Caco-2 (cell line): Measurements from ENCODE around the gene CRELD2. TPM values are rescaled to one million over a fixed set of nuclear protein-coding genes. Genes with fewer than 3 reads are reported as not detected.

Experiments
- BruUV-seq: library from RNA; stranded (reverse); fragments of 400-500 nt; replicated peaks from 2 replicates; lab custom pipeline; 2021; lab: Mats Ljungman, UMichigan
- CTCF ChIA-PET: fragments of 300-600 bp; sonication (Branson Sonifier 250); formaldehyde crosslinking; loops from one replicate; lab custom pipeline; 2022; ENCODE audit warnings: antibody characterized with exemption; lab: Charles Lee
- POLR2A ChIA-PET: fragments of 300-600 bp; sonication (Branson Sonifier 250); formaldehyde crosslinking; loops from one replicate; lab custom pipeline; 2022; ENCODE audit warnings: antibody characterized with exemption; lab: Charles Lee
- DNase-seq, 2 experiments: peaks; one replicate each; pipeline versions ENCODE4 v3.0.0 to v3.0.0-alpha.2; 2020 to 2022
- H3K27me3 ChIP-seq: replicated peaks from 2 replicates; pipeline ENCODE4 v1.6.0; 2011; ENCODE audit warnings: low read length; ENCODE audit not compliant: control insufficient read depth, insufficient read depth
- H3K36me3 ChIP-seq: 2 replicates; pipeline ENCODE4 v1.5.1; 2011; ENCODE audit warnings: low read length; ENCODE audit not compliant: control insufficient read depth, insufficient read depth
- H3K4me1 ChIP-seq: fragments of 250-450 bp; sonication (Bioruptor Pico); 2 replicates; pipeline ENCODE4 v1.5.1; 2020; ENCODE audit warnings: mild to moderate bottlenecking
- H3K4me3 ChIP-seq: 2 replicates; pipeline ENCODE4 v1.5.1; 2011; ENCODE audit warnings: low read depth, mild to moderate bottlenecking, control low read depth, low read length
- H3K9me3 ChIP-seq: fragments of 250-450 bp; sonication (Bioruptor Pico); 2 replicates; pipeline ENCODE4 v1.5.1; 2020; ENCODE audit warnings: mild to moderate bottlenecking, moderate library complexity
- H3K27ac Mint-ChIP-seq: one replicate; pipeline ENCODE4 v1.8.0; 2022; ENCODE audit warnings: mixed read lengths; ENCODE audit not compliant: unreplicated experiment
- H3K27me3 Mint-ChIP-seq: one replicate; pipeline ENCODE4 v1.8.0; 2022; ENCODE audit warnings: mixed read lengths; ENCODE audit not compliant: insufficient read depth, unreplicated experiment
- H3K36me3 Mint-ChIP-seq: one replicate; pipeline ENCODE4 v1.8.0; 2022; ENCODE audit warnings: mild to moderate bottlenecking, mixed read lengths; ENCODE audit not compliant: insufficient read depth, unreplicated experiment
- H3K4me1 Mint-ChIP-seq: one replicate; pipeline ENCODE4 v1.8.0; 2022; ENCODE audit warnings: low read depth, mixed read lengths; ENCODE audit not compliant: unreplicated experiment
- H3K4me3 Mint-ChIP-seq: one replicate; pipeline ENCODE4 v1.8.0; 2022; ENCODE audit warnings: mild to moderate bottlenecking, moderate library complexity, mixed read lengths; ENCODE audit not compliant: unreplicated experiment
- H3K9me3 Mint-ChIP-seq: one replicate; pipeline ENCODE4 v1.8.0; 2022; ENCODE audit warnings: mixed read lengths; ENCODE audit not compliant: unreplicated experiment
- intact Hi-C: fragments of 100-400 bp; cut with micrococcal nuclease; formaldehyde crosslinking; loops from one replicate; pipeline ENCODE4 v1.10.0; 2022; ENCODE audit not compliant: unreplicated experiment
- total RNA-seq: library from RNA; stranded (reverse); gene quantifications from 2 replicates; pipeline ENCODE4 v1.2.3, GENCODE V29; 2022
- TF ChIP-seq, protein P1 (sequence below), 2 experiments: fragments of 200-600 bp in 1 of 2; IDR thresholded peaks; 1 replicate in 1 of 2; 2 replicates in 1 of 2; pipeline versions ENCODE4 v1.5.1 to v1.8.0; 2011 to 2022; ENCODE audit warnings: antibody characterized with exemption in 1 of 2, control low read depth in 1 of 2, inconsistent platforms in 1 of 2, low read depth in 1 of 2, low read length in 1 of 2, mild to moderate bottlenecking in 1 of 2, moderate library complexity in 1 of 2; ENCODE audit not compliant: insufficient read depth in 1 of 2, severe bottlenecking in 1 of 2, unreplicated experiment in 1 of 2

CRELD2 gene
- total RNA-seq, 1 experiment from 2014 or later, result 43.3 TPM

DNA sequence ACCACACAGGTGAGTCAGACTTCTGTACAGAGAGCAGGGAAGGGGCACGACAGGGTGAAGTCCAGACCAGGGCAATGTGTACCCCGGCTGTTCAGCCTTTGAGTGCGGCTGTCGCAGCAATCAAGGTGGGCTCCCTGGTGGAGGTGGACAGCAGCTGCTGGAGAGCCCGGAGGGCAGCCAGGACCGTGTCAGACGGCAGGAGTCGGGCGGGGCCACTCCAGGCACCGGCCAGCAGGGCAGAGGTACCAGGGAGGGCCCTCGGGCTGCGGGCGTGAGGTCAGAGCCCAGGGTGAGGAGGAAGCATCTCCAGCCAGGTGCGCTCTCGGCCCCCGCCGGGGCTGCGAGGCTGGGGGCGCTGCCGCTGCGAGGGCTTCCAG is 41.3 kb downstream of the CRELD2 start:
- Histone ChIP-seq H3K36me3 (peaks cover 4% of the 10 kb centered on the region), H3K4me3 (peak overlapping the region; percentile 80), H3K4me1 (peaks cover 41% of the 10 kb centered on the region), H3K27me3 (no peaks in the 10 kb centered on the region), H3K9me3 (no peaks in the 10 kb centered on the region)
- no peaks in the 10 kb centered on the region for H3K27me3 Mint-ChIP-seq
- CTCF ChIA-PET, result interaction anchor here (0.8 to 1.5 kb wide), 2 partner anchors 29 to 71 kb away, joined by 3 to 4 read pairs; no protein-coding TSS in a partner anchor
- POLR2A ChIA-PET, result interaction anchor here (1.0 to 3.3 kb wide), 2 partner anchors 8 to 29 kb away, joined by 3 to 25 read pairs; no protein-coding TSS in a partner anchor
- intact Hi-C loops, result no loop called here
- peaks cover 7% of the 10 kb centered on the region for H3K4me1 Mint-ChIP-seq
- no peaks in the 10 kb centered on the region for H3K9me3 Mint-ChIP-seq
- TF ChIP-seq, protein P1, sequence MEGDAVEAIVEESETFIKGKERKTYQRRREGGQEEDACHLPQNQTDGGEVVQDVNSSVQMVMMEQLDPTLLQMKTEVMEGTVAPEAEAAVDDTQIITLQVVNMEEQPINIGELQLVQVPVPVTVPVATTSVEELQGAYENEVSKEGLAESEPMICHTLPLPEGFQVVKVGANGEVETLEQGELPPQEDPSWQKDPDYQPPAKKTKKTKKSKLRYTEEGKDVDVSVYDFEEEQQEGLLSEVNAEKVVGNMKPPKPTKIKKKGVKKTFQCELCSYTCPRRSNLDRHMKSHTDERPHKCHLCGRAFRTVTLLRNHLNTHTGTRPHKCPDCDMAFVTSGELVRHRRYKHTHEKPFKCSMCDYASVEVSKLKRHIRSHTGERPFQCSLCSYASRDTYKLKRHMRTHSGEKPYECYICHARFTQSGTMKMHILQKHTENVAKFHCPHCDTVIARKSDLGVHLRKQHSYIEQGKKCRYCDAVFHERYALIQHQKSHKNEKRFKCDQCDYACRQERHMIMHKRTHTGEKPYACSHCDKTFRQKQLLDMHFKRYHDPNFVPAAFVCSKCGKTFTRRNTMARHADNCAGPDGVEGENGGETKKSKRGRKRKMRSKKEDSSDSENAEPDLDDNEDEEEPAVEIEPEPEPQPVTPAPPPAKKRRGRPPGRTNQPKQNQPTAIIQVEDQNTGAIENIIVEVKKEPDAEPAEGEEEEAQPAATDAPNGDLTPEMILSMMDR (IDR thresholded peaks at IDR 0.05; ENCODE audit: insufficient read depth in 1 of 2, low read depth in 1 of 2, low read length in 1 of 2, severe bottlenecking in 1 of 2, unreplicated experiment in 1 of 2), result no peak
- peak in 1 of 2 experiments; percentile 68 for DNase-seq
- peak overlapping the region; percentile 82 for H3K4me3 Mint-ChIP-seq
- H3K27ac Mint-ChIP-seq, result peak overlapping the region; percentile 92
- TSS peak; percentile 92 for BruUV-seq
- H3K36me3 Mint-ChIP-seq, result peaks cover 46% of the 10 kb centered on the region

DNA sequence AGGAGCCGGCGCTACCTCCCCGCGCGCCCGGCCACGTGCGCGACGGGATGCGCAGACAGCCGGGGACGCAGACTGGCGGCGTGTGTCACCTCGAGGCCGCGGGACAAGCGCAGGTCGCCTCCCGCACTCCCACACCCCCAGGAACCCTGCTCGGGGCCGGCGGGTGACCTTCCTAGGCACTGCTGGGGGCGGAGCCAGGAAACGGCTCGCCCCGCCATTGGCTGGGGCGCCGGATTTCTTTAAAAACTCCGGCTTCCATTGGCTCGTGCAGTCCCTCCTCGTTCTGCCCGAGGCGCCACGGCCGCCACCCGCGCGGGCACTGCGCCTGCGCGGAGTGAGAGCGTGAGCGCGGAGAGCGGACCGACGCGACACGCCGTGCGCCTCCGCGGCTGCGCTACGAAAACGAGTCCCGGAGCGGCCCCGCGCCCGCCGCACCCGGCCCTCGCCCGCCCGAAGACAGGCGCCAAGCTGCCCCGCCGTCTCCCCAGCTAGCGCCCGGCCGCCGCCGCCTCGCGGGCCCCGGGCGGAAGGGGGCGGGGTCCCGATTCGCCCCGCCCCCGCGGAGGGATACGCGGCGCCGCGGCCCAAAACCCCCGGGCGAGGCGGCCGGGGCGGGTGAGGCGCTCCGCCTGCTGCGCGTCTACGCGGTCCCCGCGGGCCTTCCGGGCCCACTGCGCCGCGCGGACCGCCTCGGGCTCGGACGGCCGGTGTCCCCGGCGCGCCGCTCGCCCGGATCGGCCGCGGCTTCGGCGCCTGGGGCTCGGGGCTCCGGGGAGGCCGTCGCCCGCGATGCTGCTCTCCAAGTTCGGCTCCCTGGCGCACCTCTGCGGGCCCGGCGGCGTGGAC is 41.9 kb downstream of the CRELD2 start, which contains the start of gene PIM3:
Gene PIM3 (plus strand): TSS at position 614 of the 846 bp plus-strand sequence. CDS start 176 bp downstream, at position 790.
- Histone ChIP-seq H3K4me1 (peaks cover 46% of the 10 kb centered on the region), H3K9me3 (no peaks in the 10 kb centered on the region), H3K27me3 (no peaks in the 10 kb centered on the region), H3K4me3 (peak within 1 kb of the TSS; percentile 80), H3K36me3 (peaks cover 4% of the 10 kb centered on the region)
- DNase-seq, result peak; percentile 95 to 96
- no peaks in the 10 kb centered on the region for H3K27me3 Mint-ChIP-seq
- no peaks in the 10 kb centered on the region for H3K9me3 Mint-ChIP-seq
- POLR2A ChIA-PET, result interaction anchor here (1.0 to 3.3 kb wide), 2 partner anchors 9 to 30 kb away, joined by 3 to 25 read pairs; no protein-coding TSS in a partner anchor
- TF ChIP-seq, protein P1 (IDR thresholded peaks at IDR 0.05; ENCODE audit: insufficient read depth in 1 of 2, low read depth in 1 of 2, low read length in 1 of 2, severe bottlenecking in 1 of 2, unreplicated experiment in 1 of 2), result no peak
- H3K4me1 Mint-ChIP-seq, result peaks cover 7% of the 10 kb centered on the region
- BruUV-seq, result no TSS peak
- peak within 1 kb of the TSS; percentile 82 for H3K4me3 Mint-ChIP-seq
- peaks cover 52% of the 10 kb centered on the region for H3K36me3 Mint-ChIP-seq
- intact Hi-C loops, result no loop called here
- CTCF ChIA-PET, result interaction anchor here (0.6 to 1.5 kb wide), 2 partner anchors 8 to 29 kb away, joined by 3 to 4 read pairs; no protein-coding TSS in a partner anchor
- H3K27ac Mint-ChIP-seq, result peak within 1 kb of the TSS; percentile 92

DNA sequence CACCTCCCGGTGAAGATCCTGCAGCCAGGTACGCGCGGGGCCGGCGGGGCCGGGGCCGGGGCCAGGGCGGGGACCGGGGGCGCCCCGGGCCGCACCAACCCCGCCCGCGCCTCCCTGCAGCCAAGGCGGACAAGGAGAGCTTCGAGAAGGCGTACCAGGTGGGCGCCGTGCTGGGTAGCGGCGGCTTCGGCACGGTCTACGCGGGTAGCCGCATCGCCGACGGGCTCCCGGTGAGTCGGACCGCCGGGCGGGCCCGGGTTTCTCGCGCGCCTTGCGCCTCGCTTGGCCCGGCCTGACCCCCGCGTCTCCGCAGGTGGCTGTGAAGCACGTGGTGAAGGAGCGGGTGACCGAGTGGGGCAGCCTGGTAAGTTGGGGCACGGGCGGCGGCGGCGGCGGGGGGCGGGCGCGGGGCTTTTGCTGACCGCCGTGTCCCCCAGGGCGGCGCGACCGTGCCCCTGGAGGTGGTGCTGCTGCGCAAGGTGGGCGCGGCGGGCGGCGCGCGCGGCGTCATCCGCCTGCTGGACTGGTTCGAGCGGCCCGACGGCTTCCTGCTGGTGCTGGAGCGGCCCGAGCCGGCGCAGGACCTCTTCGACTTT is 42.7 kb downstream of the CRELD2 start:
- H3K9me3 Mint-ChIP-seq, result no peaks in the 10 kb centered on the region
- POLR2A ChIA-PET, result interaction anchor here (1.0 to 3.3 kb wide), 2 partner anchors 9 to 30 kb away, joined by 3 to 25 read pairs; no protein-coding TSS in a partner anchor
- peak overlapping the region; percentile 82 for H3K4me3 Mint-ChIP-seq
- H3K4me1 Mint-ChIP-seq, result peaks cover 7% of the 10 kb centered on the region
- no peaks in the 10 kb centered on the region for H3K9me3 ChIP-seq
- TSS peak; percentile 24 for BruUV-seq
- CTCF ChIA-PET, result interaction anchor here (0.6 to 1.8 kb wide), 3 partner anchors 9 to 69 kb away, joined by 3 to 13 read pairs (median 4); no protein-coding TSS in a partner anchor
- H3K27ac Mint-ChIP-seq, result no peak overlapping the region
- TF ChIP-seq, protein P1 (IDR thresholded peaks at IDR 0.05; ENCODE audit: insufficient read depth in 1 of 2, low read depth in 1 of 2, low read length in 1 of 2, severe bottlenecking in 1 of 2, unreplicated experiment in 1 of 2), result no peak
- intact Hi-C loops, result no loop called here
- H3K4me3 ChIP-seq, result peak overlapping the region; percentile 80
- DNase-seq, result peak; percentile 53 to 74
- peaks cover 4% of the 10 kb centered on the region for H3K36me3 ChIP-seq
- no peaks in the 10 kb centered on the region for H3K27me3 ChIP-seq
- peaks cover 53% of the 10 kb centered on the region for H3K36me3 Mint-ChIP-seq
- no peaks in the 10 kb centered on the region for H3K27me3 Mint-ChIP-seq
- H3K4me1 ChIP-seq, result peaks cover 52% of the 10 kb centered on the region
